GM23338 (cell line): ENCODE measurements around the gene LIFR. TPM values are rescaled to one million over a fixed set of nuclear protein-coding genes. Genes with fewer than 3 reads are reported as not detected.

ENCODE experiments used
- ATAC-seq: fragments of 200-7000 bp; cut with Tn5 transposase; 3 replicates; pipeline ENCODE4 v1.9.1; 2020
- DNase-seq: peaks from one replicate; pipeline ENCODE4 v3.0.0-alpha.2; 2015; ENCODE audit warnings: low spot score
- H2AFZ ChIP-seq: fragments of 200-600 bp; sonication (generic); 2 replicates; pipeline ENCODE4 v1.8.0; 2016; ENCODE audit warnings: antibody characterized with exemption, mild to moderate bottlenecking, moderate library complexity
- H3F3A ChIP-seq: fragments of 200-600 bp; sonication (generic); replicated peaks from 2 replicates; pipeline ENCODE4 v1.8.0; 2017; ENCODE audit warnings: antibody characterized with exemption, mixed run types, low read depth
- H3K27ac ChIP-seq: fragments of 200-600 bp; sonication (generic); 2 replicates; pipeline ENCODE4 v1.6.1; 2016; ENCODE audit warnings: low read depth
- H3K27me3 ChIP-seq: fragments of 200-600 bp; sonication (generic); 2 replicates; pipeline ENCODE4 v1.8.0; 2016; ENCODE audit warnings: mild to moderate bottlenecking, mixed run types, moderate library complexity; ENCODE audit not compliant: insufficient read depth
- H3K36me3 ChIP-seq: fragments of 200-600 bp; sonication (generic); 2 replicates; pipeline ENCODE4 v1.8.0; 2016; ENCODE audit warnings: mild to moderate bottlenecking; ENCODE audit not compliant: insufficient read depth
- H3K4me1 ChIP-seq: fragments of 200-600 bp; sonication (generic); 2 replicates; pipeline ENCODE4 v1.8.0; 2016; ENCODE audit warnings: mild to moderate bottlenecking, moderate library complexity; ENCODE audit not compliant: insufficient read depth
- H3K4me2 ChIP-seq: fragments of 200-600 bp; sonication (generic); 2 replicates; pipeline ENCODE4 v1.7.1; 2017; ENCODE audit warnings: mixed run types
- H3K4me3 ChIP-seq: fragments of 200-600 bp; sonication (generic); 2 replicates; pipeline ENCODE4 v1.6.1; 2016; ENCODE audit warnings: mixed run types
- H3K79me2 ChIP-seq: fragments of 200-600 bp; sonication (generic); replicated peaks from 2 replicates; pipeline ENCODE4 v1.8.0; 2017; ENCODE audit warnings: mild to moderate bottlenecking; ENCODE audit not compliant: insufficient read depth
- H3K9me2 ChIP-seq: fragments of 200-600 bp; sonication (generic); 2 replicates; pipeline ENCODE4 v1.8.0; 2017; ENCODE audit not compliant: insufficient read depth
- H4K20me1 ChIP-seq: fragments of 200-600 bp; sonication (generic); replicated peaks from 2 replicates; pipeline ENCODE4 v1.8.0; 2017; ENCODE audit warnings: mild to moderate bottlenecking; ENCODE audit not compliant: insufficient read depth
- H3K27ac Mint-ChIP-seq: 2 replicates; pipeline ENCODE4 v1.8.0; 2020; ENCODE audit warnings: inconsistent platforms, mild to moderate bottlenecking, moderate library complexity, mixed read lengths
- H3K27me3 Mint-ChIP-seq: 3 replicates; pipeline ENCODE4 v1.8.0; 2022; ENCODE audit warnings: low read depth, mild to moderate bottlenecking, moderate library complexity, mixed read lengths, inconsistent platforms; ENCODE audit not compliant: insufficient read depth, poor library complexity
- H3K36me3 Mint-ChIP-seq: 3 replicates; pipeline ENCODE4 v1.8.0; 2021; ENCODE audit warnings: low read depth, mild to moderate bottlenecking, inconsistent platforms, moderate library complexity, mixed read lengths
- H3K4me1 Mint-ChIP-seq: 3 replicates; pipeline ENCODE4 v1.8.0; 2020; ENCODE audit warnings: mild to moderate bottlenecking, inconsistent platforms, mixed read lengths
- H3K4me3 Mint-ChIP-seq: 3 replicates; pipeline ENCODE4 v1.8.0; 2021; ENCODE audit warnings: moderate library complexity, mild to moderate bottlenecking, inconsistent platforms, mixed read lengths
- H3K9me3 Mint-ChIP-seq: 3 replicates; pipeline ENCODE4 v1.8.0; 2020; ENCODE audit warnings: moderate library complexity, mild to moderate bottlenecking, inconsistent platforms, mixed read lengths
- CREB1 ChIP-seq: fragments of 250-450 bp; sonication (Bioruptor Pico); IDR thresholded peaks from 2 replicates; pipeline ENCODE4 v1.5.0; 2020; ENCODE audit warnings: low read depth, mild to moderate bottlenecking, moderate library complexity
- ETS1 ChIP-seq: IDR thresholded peaks from 2 replicates; pipeline ENCODE4 v1.6.1; 2016; ENCODE audit warnings: antibody characterized with exemption
- EZH2 ChIP-seq: fragments of 200-600 bp; sonication (generic); IDR thresholded peaks from one replicate; pipeline ENCODE4 v1.8.0; 2017; ENCODE audit warnings: antibody characterized with exemption, mild to moderate bottlenecking, low read depth; ENCODE audit not compliant: unreplicated experiment
- EZH2phosphoT487 ChIP-seq: fragments of 200-600 bp; sonication (generic); IDR thresholded peaks from one replicate; pipeline ENCODE4 v1.8.1; 2018; ENCODE audit warnings: antibody characterized with exemption; ENCODE audit not compliant: unreplicated experiment
- JUNB ChIP-seq: IDR thresholded peaks from one replicate; pipeline ENCODE4 v1.6.1; 2016; ENCODE audit warnings: antibody characterized with exemption; ENCODE audit not compliant: unreplicated experiment
- NANOG ChIP-seq: IDR thresholded peaks from 2 replicates; pipeline ENCODE4 v1.6.1; 2016; ENCODE audit warnings: antibody characterized with exemption, borderline replicate concordance
- POLR2AphosphoS5 ChIP-seq: IDR thresholded peaks from 2 replicates; pipeline ENCODE4 v1.6.1; 2016; ENCODE audit warnings: antibody characterized with exemption, low read depth
- STAT1 ChIP-seq: IDR thresholded peaks from one replicate; pipeline ENCODE4 v1.6.1; 2016; ENCODE audit warnings: antibody characterized with exemption; ENCODE audit not compliant: unreplicated experiment
- ZNF114 ChIP-seq: fragments of 250-450 bp; sonication (Bioruptor Pico); IDR thresholded peaks from 2 replicates; pipeline ENCODE4 v1.5.0; 2020; ENCODE audit warnings: mild to moderate bottlenecking, moderate library complexity
- ZNF331 ChIP-seq: fragments of 250-450 bp; sonication (Bioruptor Pico); IDR thresholded peaks from 2 replicates; pipeline ENCODE4 v1.5.0; 2020; ENCODE audit warnings: low read depth, mild to moderate bottlenecking, moderate library complexity
- ZNF462 ChIP-seq: fragments of 250-450 bp; sonication (Bioruptor Pico); IDR thresholded peaks from 2 replicates; pipeline ENCODE4 v1.5.0; 2020; ENCODE audit warnings: mild to moderate bottlenecking, moderate library complexity
- polyA plus RNA-seq: library from polyadenylated mRNA; unstranded; fragments of >200 nt; fragmentation: Nextera tagmentation; extraction: Ambion mirVana; gene quantifications from 2 replicates; pipeline ENCODE4 v1.2.1, GENCODE V29; 2016
- total RNA-seq: library from RNA; depleted of rRNA; stranded (reverse); fragments of >200 nt; shearing (Covaris generic); gene quantifications from 2 replicates; pipeline ENCODE4 v1.2.3, GENCODE V29; 2014
- TF ChIP-seq, protein P1 (sequence below), 2 experiments: fragments of 200-600 bp in 1 of 2; sonication (generic) in 1 of 2; conservative IDR thresholded peaks; 2 replicates each; pipeline versions ENCODE4 v1.5.1 to v1.6.1; 2016 to 2017; ENCODE audit warnings: antibody characterized with exemption in 2 of 2, low read depth in 2 of 2, mild to moderate bottlenecking in 2 of 2, moderate library complexity in 1 of 2
- TF ChIP-seq, protein P2 (sequence below): IDR thresholded peaks from one replicate; pipeline ENCODE4 v1.6.1; 2018; ENCODE audit warnings: antibody characterized with exemption; ENCODE audit not compliant: unreplicated experiment

Gene LIFR
- total and polyA plus RNA-seq, 2 experiments from 2014 or later = 11.0 to 25.2 TPM

DNA sequence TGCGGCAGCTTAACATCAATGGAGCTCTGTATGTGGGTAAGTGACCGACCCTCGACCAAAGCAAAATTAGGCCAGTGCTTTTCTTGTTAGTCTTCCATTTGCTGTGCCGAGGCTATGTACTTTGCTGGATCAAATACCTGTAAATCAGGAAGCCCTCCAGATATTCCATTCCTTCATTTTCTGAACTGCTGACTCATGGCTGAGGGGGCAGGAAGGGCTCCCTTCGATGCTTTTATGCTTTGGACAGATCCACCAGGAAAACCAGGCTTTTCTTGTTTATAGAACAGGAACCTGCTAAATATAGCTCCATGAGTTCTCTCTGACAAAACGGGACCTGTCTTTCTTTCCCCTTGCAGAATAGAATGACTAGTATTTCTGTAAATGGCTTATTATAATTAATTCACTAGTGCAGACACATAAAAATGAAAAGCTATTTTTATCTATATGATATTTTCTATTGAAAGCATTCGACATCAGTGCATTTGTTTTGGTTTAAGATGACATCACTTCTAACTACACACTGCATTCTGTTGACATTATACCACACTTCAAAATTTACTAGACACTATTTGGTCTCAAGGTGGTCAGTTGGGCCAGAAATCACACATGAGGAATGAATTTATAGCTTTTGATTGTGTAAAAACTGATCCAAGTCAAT is 93.3 kb downstream of the LIFR start:
- no peak for ATAC-seq
- no peak for DNase-seq
- no peak overlapping the region for H3K4me2 ChIP-seq
- Mint-ChIP-seq H3K4me1 (peaks cover 6% of the 10 kb centered on the region), H3K9me3 (no peaks in the 10 kb centered on the region), H3K27ac (peak overlapping the region; percentile 65; the same call in 1 of the 2 replicates), H3K27me3 (peaks cover 6% of the 10 kb centered on the region), H3K36me3 (no peaks in the 10 kb centered on the region), H3K4me3 (no peak overlapping the region)
- no peaks in the 10 kb centered on the region for H3K79me2 ChIP-seq
- H3K9me2 ChIP-seq = peaks cover 15% of the 10 kb centered on the region
- no peaks in the 10 kb centered on the region for H3K27me3 ChIP-seq
- TF ChIP-seq, protein P1, sequence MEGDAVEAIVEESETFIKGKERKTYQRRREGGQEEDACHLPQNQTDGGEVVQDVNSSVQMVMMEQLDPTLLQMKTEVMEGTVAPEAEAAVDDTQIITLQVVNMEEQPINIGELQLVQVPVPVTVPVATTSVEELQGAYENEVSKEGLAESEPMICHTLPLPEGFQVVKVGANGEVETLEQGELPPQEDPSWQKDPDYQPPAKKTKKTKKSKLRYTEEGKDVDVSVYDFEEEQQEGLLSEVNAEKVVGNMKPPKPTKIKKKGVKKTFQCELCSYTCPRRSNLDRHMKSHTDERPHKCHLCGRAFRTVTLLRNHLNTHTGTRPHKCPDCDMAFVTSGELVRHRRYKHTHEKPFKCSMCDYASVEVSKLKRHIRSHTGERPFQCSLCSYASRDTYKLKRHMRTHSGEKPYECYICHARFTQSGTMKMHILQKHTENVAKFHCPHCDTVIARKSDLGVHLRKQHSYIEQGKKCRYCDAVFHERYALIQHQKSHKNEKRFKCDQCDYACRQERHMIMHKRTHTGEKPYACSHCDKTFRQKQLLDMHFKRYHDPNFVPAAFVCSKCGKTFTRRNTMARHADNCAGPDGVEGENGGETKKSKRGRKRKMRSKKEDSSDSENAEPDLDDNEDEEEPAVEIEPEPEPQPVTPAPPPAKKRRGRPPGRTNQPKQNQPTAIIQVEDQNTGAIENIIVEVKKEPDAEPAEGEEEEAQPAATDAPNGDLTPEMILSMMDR (conservative IDR thresholded peaks at IDR 0.05; ENCODE audit: low read depth in 2 of 2) = no peak
- TF ChIP-seq, protein P2, sequence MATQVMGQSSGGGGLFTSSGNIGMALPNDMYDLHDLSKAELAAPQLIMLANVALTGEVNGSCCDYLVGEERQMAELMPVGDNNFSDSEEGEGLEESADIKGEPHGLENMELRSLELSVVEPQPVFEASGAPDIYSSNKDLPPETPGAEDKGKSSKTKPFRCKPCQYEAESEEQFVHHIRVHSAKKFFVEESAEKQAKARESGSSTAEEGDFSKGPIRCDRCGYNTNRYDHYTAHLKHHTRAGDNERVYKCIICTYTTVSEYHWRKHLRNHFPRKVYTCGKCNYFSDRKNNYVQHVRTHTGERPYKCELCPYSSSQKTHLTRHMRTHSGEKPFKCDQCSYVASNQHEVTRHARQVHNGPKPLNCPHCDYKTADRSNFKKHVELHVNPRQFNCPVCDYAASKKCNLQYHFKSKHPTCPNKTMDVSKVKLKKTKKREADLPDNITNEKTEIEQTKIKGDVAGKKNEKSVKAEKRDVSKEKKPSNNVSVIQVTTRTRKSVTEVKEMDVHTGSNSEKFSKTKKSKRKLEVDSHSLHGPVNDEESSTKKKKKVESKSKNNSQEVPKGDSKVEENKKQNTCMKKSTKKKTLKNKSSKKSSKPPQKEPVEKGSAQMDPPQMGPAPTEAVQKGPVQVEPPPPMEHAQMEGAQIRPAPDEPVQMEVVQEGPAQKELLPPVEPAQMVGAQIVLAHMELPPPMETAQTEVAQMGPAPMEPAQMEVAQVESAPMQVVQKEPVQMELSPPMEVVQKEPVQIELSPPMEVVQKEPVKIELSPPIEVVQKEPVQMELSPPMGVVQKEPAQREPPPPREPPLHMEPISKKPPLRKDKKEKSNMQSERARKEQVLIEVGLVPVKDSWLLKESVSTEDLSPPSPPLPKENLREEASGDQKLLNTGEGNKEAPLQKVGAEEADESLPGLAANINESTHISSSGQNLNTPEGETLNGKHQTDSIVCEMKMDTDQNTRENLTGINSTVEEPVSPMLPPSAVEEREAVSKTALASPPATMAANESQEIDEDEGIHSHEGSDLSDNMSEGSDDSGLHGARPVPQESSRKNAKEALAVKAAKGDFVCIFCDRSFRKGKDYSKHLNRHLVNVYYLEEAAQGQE = no peak
- TF ChIP-seq EZH2 (no peak), POLR2AphosphoS5 (no peak), ZNF331 (no peak), EZH2phosphoT487 (no peak), JUNB (no peak), CREB1 (CRISPR knock-in tag) (no peak), ZNF114 (no peak), ETS1 (no peak), ZNF462 (CRISPR knock-in tag) (no peak), NANOG (no peak), STAT1 (no peak)
- peak overlapping the region; percentile 63; the same call in 1 of the 2 replicates for H2AFZ ChIP-seq
- H3K27ac ChIP-seq = no peak overlapping the region
- no peak overlapping the region for H3K4me3 ChIP-seq
- H3K36me3 ChIP-seq = no peaks in the 10 kb centered on the region
- no peaks in the 10 kb centered on the region for H3F3A ChIP-seq
- no peaks in the 10 kb centered on the region for H3K4me1 ChIP-seq
- H4K20me1 ChIP-seq = no peaks in the 10 kb centered on the region
